T follicular helper cell (primary cell): Measurements from ENCODE around the gene PEF1.

ENCODE experiments used
- DNase-seq: peaks from one replicate; pipeline ENCODE4 v3.0.0-alpha.2; 2020; ENCODE audit warnings: low read depth

The PEF1 gene

DNA sequence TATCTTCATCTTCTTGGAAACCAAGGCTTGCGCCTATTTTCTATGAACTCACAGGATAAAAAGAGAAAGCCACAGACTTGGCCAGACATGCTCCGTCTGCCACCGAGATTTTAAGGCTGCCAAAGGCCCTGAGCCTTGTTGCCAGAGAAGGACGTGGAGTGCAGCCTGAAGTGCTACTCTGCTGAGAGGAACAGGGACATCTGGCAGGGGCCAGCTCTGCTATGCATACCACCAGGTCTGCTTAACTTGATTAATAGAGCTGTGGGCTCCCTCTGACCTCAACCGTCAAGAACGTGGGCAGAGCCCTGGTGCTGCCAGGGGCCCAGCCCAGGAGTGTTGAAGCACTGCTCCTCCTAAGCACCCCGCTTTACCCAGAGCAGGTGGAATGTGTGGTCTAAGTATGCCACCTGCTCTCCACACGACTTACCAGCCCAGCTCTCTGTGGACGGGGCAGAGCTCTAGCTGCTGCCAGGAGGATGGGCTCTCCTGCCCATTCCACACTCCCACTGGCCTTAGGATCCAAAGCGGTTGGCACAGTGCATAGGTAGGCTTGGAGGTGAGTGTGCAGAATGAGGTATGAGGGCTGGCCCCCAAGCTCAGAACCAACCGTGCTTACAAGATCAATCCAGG is 16.6 kb downstream of the PEF1 start:
- no peak for DNase-seq

DNA sequence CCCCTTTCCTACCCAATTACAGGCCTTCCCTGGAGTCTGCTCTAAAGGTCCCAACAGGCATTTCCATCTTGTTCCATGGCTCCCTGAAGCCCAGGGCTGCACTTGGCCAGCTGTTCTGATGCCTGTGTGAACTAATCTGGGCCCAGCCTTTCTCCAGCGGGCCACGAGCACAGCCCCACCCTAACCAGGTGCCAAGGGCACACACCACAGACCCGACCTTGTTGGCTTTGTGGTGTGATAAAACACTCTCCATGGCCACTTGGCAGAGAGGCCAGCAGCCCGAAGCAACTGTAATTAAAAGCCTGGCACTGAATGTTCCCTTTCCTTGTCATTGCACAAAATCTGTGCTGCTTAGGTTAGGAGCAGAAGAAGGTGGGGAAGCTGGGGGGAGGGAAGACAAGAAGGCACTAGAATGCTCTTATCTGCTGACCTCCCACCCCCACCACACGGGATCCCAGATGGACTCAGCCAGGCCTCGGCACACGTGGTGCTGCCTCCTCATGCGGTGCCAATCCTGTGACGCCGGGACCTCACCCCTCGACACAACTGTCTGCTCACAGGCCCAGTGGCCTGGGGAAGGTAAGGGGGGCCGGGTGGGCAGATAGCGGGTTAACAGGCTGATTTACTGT is 17.3 kb downstream of the PEF1 start:
- no peak for DNase-seq

DNA sequence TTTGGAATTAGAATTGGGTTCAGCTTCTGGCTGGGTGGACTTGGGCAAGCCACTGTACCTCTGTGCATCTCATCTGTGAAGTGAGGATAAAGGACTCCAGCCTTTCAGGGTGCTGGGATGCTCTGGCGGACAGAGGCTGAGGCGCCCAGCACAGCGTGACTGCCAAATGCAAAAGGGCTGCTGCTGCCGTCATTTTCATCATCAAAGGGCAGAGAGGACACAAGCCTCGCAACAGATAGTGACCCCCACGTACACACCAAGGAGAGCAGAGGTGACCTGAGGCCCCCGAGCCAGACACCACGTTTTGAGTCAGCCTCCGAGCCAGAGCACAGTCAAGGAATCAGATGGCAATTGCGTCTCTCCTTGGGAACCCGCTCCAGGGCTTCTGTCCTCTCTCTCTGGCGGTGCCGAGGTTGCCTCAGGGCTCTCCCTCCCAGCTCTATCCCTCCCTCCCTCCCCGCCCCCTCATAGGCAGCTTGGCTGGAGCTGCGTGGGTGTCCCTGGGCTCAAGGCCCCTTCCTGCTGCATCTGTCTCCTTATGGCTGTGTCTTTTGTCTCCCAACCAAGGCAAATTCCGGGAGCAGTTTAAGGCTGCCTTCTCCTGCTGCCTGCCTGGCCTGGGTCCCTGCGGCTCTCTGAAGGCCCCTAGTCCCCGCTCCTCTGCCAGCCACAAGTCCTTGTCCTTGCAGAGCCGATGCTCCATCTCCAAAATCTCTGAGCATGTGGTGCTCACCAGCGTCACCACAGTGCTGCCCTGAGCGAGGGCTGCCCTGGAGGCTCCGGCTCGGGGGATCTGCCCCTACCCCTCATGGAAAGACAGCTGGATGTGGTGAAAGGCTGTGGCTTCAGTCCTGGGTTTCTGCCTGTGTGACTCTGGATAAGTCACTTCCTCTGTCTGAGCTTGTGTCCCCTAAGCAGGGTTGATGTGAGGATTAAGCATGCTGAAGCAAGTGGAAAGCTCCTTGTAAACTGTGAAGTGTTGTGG is 18.2 kb downstream of the PEF1 start:
- no peak for DNase-seq

DNA sequence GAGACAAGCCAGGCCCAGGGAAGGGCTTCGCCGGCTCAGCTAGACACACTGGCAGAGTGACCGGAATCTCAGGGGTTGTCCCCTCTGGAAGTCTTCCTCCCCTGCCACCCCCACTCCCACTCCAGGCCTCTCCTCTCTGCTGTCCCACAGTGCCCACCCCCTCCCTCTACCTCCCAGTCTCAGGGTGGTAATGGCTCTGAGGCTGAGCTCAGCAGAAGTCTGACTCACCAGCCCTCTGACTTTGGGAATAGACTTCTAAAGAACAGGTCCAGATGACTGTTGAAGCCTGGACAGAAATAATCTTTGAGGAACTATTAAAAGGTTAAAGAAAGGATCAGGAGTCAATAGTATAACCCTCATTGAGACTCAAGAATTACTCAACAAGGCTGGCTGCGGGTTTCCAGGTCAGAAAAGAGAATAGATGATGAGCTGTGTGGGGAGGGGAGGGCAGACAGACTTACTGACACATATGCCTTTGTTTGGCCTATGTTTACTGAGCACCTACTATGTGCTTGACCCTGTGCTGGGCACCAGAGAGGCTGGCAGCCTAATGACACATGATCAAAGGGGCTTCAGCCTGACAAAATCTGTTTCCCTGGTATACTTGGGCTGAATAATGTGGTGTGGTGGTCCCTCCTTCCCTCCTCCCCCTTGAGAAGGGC is 19.0 kb downstream of the PEF1 start:
- no peak for DNase-seq

DNA sequence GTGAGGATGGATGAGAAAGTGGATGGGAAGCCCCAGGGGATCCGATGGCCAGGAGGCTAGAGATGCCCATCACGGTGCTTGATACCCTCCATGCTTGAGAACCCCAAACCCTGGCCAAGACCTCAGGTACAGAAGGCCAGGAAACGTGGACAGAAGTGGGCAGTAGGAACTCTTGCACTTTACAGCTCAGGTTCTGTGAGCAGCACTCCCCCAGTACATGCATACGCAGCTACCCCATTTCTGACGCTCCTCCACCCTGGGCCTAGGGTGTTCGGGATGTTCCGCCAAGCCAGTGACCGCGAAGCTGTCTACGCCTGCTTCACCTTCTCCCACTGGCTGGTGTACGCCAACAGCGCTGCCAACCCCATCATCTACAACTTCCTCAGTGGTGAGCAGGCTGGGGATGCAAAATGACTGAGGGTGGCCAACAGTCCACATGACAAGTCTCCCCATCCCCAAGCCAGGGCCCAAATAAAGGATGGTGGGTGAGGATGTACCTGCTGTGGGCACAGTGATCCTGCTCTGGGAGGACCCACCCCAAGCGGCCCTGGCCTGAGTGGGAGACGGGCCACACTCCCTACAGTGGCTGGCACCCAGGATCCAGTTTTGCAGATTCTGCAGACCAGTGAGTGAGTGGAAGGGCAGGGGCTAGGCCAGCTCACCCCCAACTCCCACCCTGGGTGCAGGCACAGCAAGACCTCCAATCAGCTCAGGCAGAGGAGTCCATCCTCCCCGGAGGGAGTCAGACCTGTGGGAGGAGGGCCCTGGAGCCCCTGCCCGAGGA is 19.8 kb downstream of the PEF1 start:
- no peak for DNase-seq

DNA sequence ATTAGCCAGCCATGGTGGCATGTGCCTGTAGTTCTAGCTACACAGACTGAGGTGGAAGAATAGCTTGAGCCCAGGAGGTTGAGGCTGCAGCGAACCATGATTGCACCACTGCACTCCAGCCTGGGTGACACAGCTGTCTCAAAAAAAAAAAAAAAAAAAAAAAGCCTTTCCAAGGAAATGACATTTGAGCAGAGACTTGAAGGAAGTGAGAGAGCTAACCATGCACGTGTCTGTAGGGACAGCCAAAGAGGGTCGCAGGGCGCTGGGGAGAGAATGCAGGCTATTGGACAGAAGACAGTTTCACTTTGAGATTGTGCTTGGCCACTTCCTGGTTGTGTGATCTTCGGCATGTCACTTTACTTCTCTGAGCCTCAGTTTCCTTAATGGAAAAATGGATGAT is 20.4 kb downstream of the PEF1 start:
- no peak for DNase-seq

DNA sequence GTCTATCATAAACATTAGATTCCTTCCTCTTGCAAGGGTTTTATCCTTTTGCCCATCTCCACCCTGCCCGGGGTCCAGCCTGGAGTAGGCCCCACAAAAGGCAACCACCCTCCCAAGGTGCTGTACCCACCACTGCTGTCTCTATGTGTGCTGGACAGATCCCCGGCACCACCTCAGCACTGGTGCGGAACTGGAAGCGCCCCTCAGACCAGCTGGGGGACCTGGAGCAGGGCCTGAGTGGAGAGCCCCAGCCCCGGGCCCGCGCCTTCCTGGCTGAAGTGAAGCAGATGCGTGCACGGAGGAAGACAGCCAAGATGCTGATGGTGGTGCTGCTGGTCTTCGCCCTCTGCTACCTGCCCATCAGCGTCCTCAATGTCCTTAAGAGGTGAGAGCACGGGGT is 21.3 kb downstream of the PEF1 start:
- no peak for DNase-seq

DNA sequence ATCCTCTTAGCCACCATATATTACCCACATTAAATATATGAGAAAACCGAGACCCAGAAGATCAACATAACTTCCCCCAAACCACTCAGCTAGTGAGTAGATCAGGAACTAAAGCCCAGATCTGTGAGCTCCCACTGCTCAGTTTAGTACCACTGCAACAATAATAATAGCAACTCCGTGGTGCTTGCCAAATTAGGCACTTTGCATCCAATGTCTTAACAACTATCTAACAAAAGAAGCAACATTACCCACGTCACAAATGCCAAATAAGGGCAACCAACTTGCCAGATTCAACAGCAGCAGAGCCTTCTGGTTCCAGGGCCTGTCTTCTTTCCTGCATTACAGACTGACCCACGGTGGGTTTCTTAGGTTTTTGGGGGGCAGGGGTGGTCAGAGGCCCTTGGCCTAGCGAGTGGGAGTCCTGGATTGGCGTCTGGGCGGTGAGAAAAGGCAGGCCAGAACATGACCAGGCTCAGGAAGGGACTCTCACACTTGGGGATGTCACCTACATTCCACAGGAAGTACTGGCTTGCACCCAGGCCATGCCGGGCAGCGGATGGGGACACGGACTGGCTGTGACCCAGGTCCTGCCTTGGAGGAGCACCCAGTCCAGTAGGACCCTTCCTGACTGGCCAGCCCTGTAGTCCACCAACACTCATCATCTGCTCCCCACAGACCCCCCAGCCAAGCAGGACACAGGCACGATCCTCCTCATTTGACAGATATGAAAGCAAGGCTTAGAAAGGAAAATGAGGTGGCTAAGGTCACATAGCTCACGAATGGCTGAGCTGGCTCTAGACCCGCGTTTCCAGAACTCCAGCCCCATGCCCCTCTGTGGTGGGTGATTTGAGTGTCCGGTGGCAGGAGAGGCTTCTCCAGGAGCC is 22.6 kb downstream of the PEF1 start:
- DNase-seq: no peak

DNA sequence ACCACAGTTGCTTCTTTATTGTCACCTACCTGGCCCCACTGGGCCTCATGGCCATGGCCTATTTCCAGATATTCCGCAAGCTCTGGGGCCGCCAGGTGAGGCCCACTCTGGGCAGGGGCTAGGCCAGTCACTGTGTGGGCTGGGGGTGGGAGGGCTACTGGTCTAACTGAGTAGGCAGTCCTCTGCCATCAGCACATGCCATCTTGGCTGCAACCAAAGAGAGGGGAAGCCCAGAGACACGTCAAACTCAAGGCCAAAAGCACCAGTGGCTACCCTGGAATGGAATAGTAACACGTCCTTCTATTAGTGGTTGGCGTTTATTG is 23.2 kb downstream of the PEF1 start:
- DNase-seq: no peak

DNA sequence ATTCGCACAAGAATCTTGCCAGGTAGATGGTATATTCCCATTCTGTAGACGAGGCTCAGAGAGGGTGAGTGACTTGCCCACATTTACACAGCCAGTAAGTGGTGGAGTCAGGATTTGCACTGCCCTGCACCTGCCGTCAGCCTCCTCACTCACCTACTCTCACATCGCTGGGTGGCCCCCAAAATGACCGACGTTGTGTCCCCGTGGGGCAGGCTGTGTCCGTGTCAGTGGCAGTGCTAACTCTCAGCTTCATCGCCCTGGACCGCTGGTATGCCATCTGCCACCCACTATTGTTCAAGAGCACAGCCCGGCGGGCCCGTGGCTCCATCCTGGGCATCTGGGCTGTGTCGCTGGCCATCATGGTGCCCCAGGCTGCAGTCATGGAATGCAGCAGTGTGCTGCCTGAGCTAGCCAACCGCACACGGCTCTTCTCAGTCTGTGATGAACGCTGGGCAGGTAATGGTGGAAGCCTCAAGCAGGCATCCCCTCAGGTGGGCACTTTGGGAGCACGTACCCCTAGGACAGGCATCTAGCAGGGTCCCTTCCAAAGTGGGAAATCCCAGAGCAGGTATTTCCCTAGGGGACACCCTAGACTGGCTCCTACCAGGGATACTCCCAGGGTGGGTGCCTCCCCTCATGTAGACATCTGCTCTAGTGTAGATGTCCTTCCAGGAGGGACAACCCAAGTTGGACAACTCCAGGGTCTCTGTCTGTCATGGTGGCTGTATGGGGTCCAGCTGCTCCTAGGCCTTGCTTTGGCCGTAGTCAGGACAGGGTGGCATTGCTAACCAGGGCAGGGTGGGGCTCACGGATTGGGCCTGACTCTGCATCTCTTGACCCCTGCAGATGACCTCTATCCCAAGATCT is 23.8 kb downstream of the PEF1 start:
- no peak for DNase-seq

DNA sequence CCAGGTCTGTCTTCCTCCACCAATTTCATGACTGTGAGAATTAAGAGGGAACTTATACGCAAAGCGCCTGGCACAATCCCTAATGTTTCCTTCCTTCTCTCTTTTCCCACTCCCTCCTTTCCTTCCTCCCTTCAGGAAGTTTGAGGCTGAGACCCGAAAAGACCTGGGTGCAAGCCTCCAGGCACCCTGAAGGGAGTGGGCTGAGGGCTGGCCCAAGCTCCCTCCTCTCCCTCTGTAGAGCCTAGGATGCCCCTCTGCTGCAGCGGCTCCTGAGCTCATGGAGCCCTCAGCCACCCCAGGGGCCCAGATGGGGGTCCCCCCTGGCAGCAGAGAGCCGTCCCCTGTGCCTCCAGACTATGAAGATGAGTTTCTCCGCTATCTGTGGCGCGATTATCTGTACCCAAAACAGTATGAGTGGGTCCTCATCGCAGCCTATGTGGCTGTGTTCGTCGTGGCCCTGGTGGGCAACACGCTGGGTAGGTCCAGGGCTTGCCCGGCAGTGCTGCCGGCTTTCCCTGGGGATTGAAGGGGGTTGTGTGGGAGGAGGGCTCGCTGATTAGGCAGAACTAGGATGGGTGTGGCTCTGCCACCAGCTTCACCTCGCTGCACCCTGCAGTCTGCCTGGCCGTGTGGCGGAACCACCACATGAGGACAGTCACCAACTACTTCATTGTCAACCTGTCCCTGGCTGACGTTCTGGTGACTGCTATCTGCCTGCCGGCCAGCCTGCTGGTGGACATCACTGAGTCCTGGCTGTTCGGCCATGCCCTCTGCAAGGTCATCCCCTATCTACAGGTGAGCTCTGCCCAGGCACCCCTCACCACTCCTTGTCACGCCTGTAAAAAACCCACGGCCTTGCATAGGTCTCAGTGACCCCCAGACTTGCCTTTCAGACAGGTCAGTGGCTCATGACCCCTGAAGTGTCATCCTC is 25.5 kb downstream of the PEF1 start:
- no peak for DNase-seq

DNA sequence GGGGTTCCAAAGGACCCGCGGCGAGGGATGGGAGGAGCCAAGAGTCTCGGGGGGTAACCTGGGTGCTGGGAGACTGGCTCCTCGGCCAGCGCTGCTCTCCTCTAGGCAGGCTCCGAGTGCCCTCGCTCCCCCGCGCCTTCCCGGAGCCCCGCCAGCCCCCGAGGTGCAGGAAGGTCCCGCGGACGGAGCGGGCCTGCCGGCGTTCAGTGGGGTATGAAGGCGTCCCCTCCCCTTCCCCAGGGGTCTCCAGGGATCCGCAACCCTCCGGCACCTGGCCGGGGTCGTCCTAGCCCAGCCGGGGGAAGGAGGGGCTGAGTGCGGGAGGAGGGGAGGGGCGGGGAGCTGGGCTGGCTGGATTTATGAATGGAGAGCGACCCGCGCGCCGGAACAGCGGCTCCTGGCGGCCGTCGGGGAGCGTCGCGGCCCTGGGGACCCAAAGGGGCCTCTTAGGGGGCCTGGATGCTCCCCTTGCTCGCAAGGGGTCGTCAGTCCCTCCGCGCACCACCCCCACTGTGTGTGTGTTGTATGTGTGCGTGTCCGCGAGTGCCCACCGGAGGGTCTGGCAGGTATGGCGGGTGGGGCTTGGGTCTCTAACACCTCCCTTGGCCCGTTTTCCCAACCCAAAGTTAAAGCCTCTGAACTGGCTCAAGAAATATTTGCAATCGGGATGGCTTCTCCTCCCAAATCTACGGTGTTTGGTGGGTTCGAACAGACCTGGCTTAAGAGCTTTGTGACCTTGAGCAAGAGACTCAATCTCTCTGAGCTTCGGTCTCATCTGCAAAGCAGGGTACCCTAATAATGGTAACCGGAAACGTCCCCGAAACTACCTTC is 26.5 kb downstream of the PEF1 start:
- DNase-seq: peak; percentile 18

DNA sequence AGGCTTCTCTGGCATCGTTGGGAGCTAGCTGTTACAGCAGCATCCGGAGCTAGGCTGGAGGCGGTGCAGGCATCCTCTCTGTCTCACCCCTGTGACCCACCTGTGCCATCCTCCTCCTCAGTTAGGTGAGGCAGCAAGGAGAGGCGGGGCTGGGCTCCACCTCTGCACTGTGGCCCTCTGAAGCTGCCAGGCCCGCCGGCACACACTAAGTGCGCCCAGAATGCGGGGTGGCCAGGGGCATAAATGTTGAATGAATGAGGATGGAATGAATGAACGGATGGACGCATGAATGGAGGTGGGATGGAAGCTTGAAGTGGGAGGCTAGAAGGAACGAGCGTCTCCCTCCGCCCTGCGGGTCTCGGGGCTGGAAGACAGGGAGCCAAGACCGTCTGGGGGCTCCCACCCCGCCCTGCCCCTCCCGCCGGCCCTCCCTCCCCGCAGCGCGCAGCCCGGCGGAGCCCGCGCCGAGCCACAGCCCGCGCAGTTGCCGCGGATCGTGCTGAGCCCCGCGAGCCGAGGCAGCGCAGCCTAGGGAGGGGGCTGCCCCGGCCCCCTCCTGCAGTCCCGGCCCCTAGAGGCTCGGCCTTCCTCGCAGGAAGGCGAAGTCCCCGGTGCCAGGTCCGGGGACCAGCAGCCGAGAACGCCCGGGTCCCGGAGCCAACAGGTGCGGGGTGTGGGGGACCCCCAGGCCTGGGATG is 27.3 kb downstream of the PEF1 start, which contains the start of gene HCRTR1:
Gene HCRTR1, plus strand, starts transcription at position 472 of the 698 bp plus-strand sequence. CDS start 1,504 bp downstream, outside the sequence.
- DNase-seq: no peak

DNA sequence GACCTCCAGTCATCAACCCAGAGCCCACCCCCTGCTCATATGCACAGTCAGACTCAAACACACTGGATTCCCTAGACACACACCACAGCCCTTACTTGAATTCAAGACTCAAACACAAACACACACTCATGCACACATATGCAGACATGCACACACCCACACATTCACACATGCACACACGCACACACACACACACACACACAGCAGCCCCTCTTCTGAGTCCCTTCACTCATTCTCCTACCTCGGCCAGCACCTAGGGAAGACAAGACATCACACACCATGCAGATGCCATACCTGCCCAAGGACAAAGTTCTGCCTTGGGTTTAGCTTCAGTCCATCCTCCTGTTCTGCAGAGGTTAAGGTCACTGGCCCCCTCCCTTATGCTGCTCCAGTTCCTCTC is 28.7 kb downstream of the PEF1 start:
- no peak for DNase-seq

DNA sequence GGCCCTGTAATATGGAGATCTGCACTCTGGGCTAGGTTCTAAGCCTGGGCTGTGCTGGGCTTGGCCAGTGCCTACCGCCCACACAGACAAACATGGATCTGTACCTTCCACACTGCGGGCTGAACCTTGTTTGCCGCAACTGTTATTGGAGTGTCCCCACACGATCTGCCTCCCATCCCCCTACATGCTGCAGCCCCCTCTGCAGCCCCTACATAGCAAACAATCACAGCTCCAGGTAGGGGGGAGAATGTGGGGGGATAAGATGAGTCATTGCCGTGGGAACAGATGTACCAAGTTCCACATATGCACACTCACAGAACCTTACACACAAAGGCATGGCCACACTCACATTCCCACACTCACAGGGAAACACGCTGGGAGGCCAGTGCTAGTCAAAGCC is 29.3 kb downstream of the PEF1 start:
- DNase-seq: no peak

DNA sequence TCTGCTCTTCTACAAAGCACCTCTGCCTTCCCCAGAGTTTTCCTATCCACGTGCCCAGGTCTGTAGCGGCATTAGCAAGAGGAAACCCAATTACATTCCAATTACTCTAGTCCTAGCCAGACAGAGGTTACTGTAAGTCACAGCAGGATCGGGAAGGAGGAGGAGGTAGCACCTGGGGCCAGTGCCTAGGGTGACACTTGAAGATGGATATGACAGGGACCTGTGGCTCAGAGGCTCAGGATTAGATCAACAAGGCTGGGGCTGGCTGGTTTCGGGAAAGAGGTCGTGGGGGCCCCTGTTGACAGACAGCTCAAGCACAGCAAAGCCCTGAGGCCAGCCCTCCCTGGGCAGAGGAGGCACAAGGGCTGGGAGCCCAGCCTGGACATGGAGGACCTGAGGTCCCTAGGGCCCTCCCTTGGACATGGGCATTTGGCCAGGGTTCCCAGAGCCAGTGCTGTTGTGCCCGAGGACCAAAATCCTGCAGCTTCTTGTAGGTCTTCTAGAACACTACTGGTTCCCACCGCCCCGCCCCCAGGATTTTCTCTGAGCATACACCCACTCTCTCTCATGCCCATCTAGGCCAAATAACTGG is 30.2 kb downstream of the PEF1 start:
- DNase-seq: no peak
